Gastrocnemius medialis (tissue), 4 donors: ENCODE measurements around the gene VPS8. TPM values are rescaled to one million over a fixed set of nuclear protein-coding genes. Genes with fewer than 3 reads are reported as not detected.

Experiments used
- ATAC-seq, 2 donors: fragments of 150-250 bp; one replicate each; pipeline ENCODE4 v1.9.1; 2016
- DNase-seq, 2 donors: peaks; one replicate each; pipeline ENCODE4 v3.0.0-alpha.2; 2019
- H3K27ac ChIP-seq, 4 donors: fragments of 200-600 bp; sonication (generic); 1 replicate in 1 of 4; 2 replicates in 3 of 4; pipeline ENCODE4 v1.5.1; 2016 to 2018; ENCODE audit warnings: mild to moderate bottlenecking in 2 of 4, moderate library complexity in 1 of 4
- H3K27me3 ChIP-seq, 3 donors: fragments of 200-600 bp; sonication (generic) in 2 of 3; 1 replicate in 1 of 3; 2 replicates in 2 of 3; pipeline versions ENCODE4 v1.5.1 to v1.6.0; 2016 to 2019; ENCODE audit warnings: mild to moderate bottlenecking in 1 of 3, moderate library complexity in 1 of 3
- H3K36me3 ChIP-seq, 2 donors: fragments of 200-600 bp; sonication (generic) in 1 of 2; one replicate each; pipeline ENCODE4 v1.5.1; 2017 to 2018
- H3K4me1 ChIP-seq, 2 donors: fragments of 200-600 bp; sonication (generic) in 1 of 2; one replicate each; pipeline ENCODE4 v1.5.1; 2016 to 2017; ENCODE audit warnings: mild to moderate bottlenecking in 2 of 2
- H3K4me3 ChIP-seq, 4 donors: fragments of 200-600 bp; sonication (generic) in 3 of 4; 1 replicate in 1 of 4; 2 replicates in 3 of 4; pipeline ENCODE4 v1.5.1; 2016 to 2019; ENCODE audit warnings: mild to moderate bottlenecking in 2 of 4
- H3K9me3 ChIP-seq, 3 donors: fragments of 200-600 bp; sonication (generic) in 2 of 3; 1 replicate in 1 of 3; 2 replicates in 2 of 3; pipeline ENCODE4 v1.5.1; 2016 to 2019
- POLR2A ChIP-seq, 2 donors: fragments of 450-650 bp; IDR thresholded peaks; one replicate each; pipeline ENCODE4 v1.6.1; 2017; ENCODE audit warnings: antibody characterized with exemption in 2 of 2, mild to moderate bottlenecking in 2 of 2, moderate library complexity in 2 of 2
- in situ Hi-C, 4 donors: fragments of 200-750 bp; cut with MboI; loops; one replicate each; pipeline versions ENCODE4 v1.15.0 to v1.8.0; 2017; ENCODE audit warnings: low sequenced_read_pairs in 4 of 4
- intact Hi-C: fragments of 100-400 bp; cut with DNase I; formaldehyde crosslinking; loops from one replicate; pipeline ENCODE4 v1.15.1; 2023; ENCODE audit warnings: low total_unique reads
- total RNA-seq, 4 donors: library from RNA; depleted of rRNA; stranded (reverse); fragments of >200 nt; gene quantifications; one replicate each; pipeline versions ENCODE4 v1.1.0 to v1.2.3, GENCODE V29; 2016
- TF ChIP-seq, protein P1 (sequence below), 5 experiments: fragments of 450-650 bp in 3 of 5; fragments of 200-600 bp in 2 of 5; sonication (generic) in 2 of 5; IDR thresholded peaks in 4 of 5; conservative IDR thresholded peaks in 1 of 5; 1 replicate in 4 of 5; 2 replicates in 1 of 5; pipeline ENCODE4 v1.5.1; 2016 to 2019; ENCODE audit warnings: antibody characterized with exemption in 5 of 5, mild to moderate bottlenecking in 3 of 5, moderate library complexity in 3 of 5

Gene VPS8
- total RNA-seq, 4 donors from 2014 or later = 37.2 to 64.1 (median 51.2) TPM

DNA sequence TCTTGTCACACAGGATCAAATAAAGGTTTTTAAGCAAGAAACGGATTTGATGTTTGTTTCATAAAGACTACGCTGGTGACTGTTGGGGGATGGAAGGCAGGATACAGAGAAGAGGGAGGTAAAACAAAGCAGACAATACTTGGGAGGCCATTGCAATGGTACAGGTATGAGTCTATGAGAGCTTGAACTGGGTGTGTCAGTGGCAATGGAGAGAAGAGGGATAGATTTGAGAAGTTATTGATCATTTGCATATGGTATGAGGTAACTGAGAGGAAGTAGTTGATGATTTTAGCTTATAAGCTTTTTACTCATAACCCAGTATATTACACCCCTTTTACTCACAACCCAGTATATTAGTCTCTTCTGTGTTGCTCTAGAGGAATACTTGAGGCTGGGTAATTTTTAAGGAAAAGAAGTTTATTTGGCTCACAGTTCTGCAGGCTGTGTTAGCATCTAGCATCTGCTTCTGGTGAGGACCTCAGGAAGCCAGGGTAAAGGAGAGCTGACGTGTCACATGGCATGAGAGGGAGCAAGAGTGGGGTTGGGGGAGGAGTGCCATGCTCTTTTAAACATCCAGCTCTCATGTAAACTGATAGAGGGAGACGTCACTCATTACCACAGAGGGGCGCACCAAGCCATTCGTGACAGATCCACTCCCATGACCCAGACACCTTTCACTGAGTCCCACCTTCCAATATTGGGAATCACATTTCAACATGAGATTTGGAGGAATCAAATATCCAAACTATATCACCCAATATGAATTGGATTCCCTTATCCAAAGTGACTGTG is 153.9 kb downstream of the VPS8 start:
- in situ Hi-C loops (no loop called here), intact Hi-C loops (no loop called here)
- no peak for DNase-seq
- Histone ChIP-seq H3K4me1 (no peaks in the 10 kb centered on the region), H3K27ac (no peak overlapping the region), H3K36me3 (peaks cover 3 to 42% of the 10 kb centered on the region in 2 donors), H3K27me3 (no peaks in the 10 kb centered on the region), H3K4me3 (no peak overlapping the region), H3K9me3 (no peaks in the 10 kb centered on the region)
- TF ChIP-seq, protein P1, sequence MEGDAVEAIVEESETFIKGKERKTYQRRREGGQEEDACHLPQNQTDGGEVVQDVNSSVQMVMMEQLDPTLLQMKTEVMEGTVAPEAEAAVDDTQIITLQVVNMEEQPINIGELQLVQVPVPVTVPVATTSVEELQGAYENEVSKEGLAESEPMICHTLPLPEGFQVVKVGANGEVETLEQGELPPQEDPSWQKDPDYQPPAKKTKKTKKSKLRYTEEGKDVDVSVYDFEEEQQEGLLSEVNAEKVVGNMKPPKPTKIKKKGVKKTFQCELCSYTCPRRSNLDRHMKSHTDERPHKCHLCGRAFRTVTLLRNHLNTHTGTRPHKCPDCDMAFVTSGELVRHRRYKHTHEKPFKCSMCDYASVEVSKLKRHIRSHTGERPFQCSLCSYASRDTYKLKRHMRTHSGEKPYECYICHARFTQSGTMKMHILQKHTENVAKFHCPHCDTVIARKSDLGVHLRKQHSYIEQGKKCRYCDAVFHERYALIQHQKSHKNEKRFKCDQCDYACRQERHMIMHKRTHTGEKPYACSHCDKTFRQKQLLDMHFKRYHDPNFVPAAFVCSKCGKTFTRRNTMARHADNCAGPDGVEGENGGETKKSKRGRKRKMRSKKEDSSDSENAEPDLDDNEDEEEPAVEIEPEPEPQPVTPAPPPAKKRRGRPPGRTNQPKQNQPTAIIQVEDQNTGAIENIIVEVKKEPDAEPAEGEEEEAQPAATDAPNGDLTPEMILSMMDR (IDR thresholded peaks at IDR 0.05 in 4 of 5, conservative IDR thresholded peaks at IDR 0.05 in 1 of 5) = no peak
- TF ChIP-seq POLR2A (IDR thresholded peaks at IDR 0.05) = no peak
- ATAC-seq = no peak

DNA sequence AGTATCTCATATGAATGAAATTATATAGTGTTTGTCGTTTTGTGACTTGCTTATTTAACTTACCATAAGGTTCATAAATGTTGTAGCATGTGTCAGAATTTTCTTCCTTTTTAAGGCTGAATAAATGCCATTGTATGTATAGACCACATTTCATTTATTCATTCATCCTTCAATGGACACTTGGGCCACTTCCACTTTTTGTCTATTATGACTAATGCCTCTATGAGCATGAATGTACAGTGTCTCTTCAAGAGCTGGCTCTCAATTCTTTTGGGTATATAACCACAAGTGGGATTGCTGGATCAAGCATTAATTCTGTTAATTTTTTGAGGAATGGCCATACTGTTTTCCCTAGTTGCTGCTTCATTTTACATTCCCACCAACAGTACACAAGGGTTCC is 156.1 kb downstream of the VPS8 start:
- DNase-seq (no peak), ATAC-seq (no peak)
- Histone ChIP-seq H3K4me3 (no peak overlapping the region), H3K27me3 (no peaks in the 10 kb centered on the region), H3K36me3 (peaks cover 3 to 60% of the 10 kb centered on the region in 2 donors), H3K4me1 (no peaks in the 10 kb centered on the region), H3K27ac (no peak overlapping the region), H3K9me3 (no peaks in the 10 kb centered on the region)
- in situ Hi-C loops = no loop called here
- TF ChIP-seq, protein P1 (IDR thresholded peaks at IDR 0.05 in 4 of 5, conservative IDR thresholded peaks at IDR 0.05 in 1 of 5) = no peak
- no peak for TF ChIP-seq POLR2A (IDR thresholded peaks at IDR 0.05)
- intact Hi-C loops = no loop called here

DNA sequence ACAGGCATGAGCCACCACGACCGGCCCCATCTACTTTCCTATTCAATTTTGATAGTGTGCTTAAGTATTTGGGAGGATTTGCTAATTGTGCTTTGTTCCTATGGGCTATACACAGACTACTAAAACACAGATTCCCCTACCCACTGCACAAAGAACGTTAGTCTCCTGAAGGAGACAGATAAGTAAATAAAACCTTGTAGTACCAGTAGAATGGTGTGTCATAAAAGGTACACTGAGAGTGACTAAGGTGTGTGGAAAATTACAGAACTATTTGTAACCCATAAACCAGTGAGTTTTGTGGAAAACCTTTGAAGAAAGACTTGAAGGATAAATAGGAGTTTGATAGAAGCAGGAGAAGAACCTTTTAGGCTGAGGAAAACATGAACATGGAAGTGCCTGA is 158.2 kb downstream of the VPS8 start:
- TF ChIP-seq, protein P1 (IDR thresholded peaks at IDR 0.05 in 4 of 5, conservative IDR thresholded peaks at IDR 0.05 in 1 of 5) = no peak
- TF ChIP-seq POLR2A (IDR thresholded peaks at IDR 0.05) = no peak
- Histone ChIP-seq H3K27me3 (no peaks in the 10 kb centered on the region), H3K36me3 (peaks cover 0 to 57% of the 10 kb centered on the region in 2 donors), H3K4me1 (no peaks in the 10 kb centered on the region), H3K27ac (no peak overlapping the region), H3K9me3 (no peaks in the 10 kb centered on the region), H3K4me3 (no peak overlapping the region)
- in situ Hi-C loops = no loop called here
- DNase-seq (no peak), ATAC-seq (no peak)
- intact Hi-C loops = no loop called here

DNA sequence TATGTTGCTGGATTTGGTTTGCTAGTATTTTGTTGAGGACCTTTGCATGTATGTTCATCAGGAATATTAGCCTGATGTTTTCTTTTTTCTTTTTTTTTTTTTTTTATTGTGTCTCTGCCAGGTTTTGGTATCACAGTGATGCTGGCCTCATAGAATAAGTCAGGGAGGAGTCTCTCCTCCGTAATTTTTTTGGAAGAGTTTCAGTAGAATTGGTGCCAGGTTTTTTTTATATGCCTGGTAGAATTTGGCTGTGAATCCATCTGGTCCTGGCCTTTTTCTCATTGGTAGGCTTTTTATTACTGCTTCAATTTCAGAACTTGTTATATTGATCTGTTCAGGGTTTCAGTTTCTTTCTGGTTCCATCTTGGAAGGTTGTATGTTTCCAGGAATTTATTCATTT is 165.8 kb downstream of the VPS8 start:
- Histone ChIP-seq H3K9me3 (no peaks in the 10 kb centered on the region), H3K36me3 (peaks cover 0 to 11% of the 10 kb centered on the region in 2 donors), H3K4me3 (no peak overlapping the region), H3K27me3 (no peaks in the 10 kb centered on the region), H3K27ac (no peak overlapping the region), H3K4me1 (peaks cover 3 to 9% of the 10 kb centered on the region in 2 donors)
- ATAC-seq (no peak), DNase-seq (no peak)
- intact Hi-C loops (no loop called here), in situ Hi-C loops (no loop called here)
- no peak for TF ChIP-seq POLR2A (IDR thresholded peaks at IDR 0.05)
- TF ChIP-seq, protein P1 (IDR thresholded peaks at IDR 0.05 in 4 of 5, conservative IDR thresholded peaks at IDR 0.05 in 1 of 5) = no peak
